ENCODE data around the gene SLIT1.
A peak's percentile ranks its signal among the peaks of the same experiment; 100 is the strongest.

SLIT1 gene

DNA sequence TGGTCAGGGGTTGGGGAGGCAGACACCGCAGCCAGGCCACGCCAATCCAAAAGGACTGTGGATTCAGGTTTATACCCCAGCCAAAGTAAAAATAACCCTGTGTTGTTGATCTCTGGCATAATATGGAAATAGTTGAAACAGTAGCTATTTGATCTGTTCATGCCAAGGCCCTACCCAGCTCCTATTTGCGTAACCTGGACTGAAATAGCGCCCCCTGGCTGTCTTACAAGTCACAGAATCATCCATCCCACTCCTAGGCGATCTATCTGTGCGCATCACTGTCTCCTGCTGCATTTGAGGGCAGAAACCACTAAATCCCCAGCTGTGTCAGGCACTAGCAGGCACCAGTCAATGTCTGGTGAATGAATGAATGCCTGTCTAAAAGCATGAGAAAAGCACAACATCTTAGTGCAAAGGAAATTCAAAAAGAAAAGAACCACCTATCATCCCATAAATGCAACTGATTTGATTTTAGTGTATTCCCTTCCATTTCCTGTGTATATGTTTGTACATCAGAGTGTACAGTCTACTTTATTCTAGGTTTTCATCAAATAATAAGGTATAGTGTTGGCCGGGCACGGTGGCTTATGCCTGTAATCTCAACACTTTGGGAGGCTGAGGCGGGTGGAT is 160.0 kb downstream of the SLIT1 start:
- peak in 34 of 51 donors; percentile 5 to 76 (median 40) for DNase-seq

DNA sequence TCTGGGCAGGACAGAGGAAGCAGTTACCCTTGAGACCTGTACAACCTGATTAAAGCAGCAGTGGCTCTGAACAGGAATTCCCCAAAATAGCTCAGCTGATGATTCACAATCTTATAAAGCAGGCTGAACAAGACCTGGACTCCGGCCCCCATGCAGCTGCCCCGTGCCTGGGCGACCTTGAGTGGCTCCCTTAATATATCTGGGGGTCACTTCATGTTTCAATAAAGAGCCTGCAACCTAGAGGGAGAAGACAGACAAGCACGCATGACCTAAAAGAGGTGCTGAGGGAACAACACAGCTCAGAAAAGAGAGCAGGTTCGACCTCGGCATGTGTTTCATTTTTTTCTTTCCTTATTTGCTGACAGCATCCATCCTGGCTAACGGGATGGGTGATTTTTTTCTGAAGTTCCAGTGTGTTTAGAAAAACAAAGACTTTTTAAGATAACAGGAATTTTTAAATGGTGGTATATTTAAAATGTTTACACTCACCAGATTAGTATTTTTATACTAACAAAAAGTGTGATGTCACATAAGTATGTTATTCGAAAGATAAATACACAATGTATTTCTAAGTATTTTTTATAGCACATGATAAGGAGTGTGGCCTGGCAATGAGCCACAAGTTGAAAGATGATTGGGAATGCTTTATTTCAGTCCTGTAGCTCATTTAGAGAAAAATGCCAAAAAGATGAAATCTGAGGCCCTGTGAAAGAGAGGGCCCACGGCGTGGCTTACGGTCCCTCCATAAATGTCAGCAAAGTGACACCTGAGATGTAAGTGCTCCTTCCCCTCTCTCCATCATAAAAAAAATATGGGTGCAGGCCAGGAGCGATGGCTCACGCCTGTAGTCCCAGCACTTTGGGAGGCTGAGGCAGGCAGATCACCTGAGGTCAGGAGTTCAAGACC is 161.3 kb downstream of the SLIT1 start:
- DNase-seq: peak in 2 of 51 donors; percentile 11 to 15

DNA sequence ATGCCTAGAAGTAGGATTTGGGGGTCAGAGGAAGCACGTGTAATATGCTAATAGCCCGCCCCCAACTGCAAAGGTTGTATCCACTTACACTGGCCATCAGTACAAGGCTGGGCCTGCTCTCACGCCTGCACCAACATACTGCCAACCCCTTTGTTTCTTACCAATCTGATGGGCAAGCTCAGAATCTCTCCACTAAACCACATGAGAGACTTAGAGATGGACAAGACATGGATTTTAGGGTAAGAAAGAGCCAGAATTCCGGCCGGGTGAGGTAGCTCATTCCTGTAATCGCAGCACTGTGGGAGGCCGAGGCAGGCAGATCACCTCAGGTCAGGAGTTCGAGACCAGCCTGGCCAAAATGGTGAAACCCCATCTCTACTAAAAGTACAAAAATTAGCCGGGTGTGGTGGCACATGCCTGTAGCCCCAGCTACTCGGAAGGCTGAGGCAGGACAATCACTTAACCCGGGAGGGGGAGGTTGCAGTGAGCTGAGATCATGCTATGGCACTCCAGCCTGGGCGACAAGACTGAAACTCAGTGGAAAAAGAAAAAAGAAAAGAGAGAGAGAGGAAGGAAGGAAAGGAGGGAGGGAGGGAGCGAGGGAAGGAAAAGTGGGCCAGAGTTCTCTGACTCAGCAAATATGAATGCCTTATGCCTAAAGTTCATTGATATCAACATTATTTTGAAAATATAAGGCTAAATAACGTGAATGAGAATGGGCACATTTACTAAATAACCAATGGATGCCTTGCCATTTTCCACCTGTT is 162.2 kb downstream of the SLIT1 start:
- DNase-seq: no peak

DNA sequence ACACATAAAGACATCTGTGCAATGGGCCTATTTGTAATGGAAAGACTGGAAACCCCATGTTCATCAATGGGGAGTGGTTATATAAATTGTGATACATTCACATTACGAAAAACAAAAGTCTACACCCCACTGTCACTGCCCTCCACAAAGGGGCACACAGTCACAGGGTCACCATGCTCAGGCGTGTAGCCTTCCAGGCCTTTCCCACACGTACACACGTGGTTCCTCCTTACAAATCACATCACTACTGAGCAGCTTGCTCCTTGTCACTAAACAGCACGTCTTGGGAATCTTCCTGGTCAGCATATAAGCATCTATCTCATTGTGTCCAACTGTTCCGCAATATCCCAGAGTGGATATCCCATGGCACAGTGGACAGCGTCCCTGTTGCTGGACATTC is 163.1 kb downstream of the SLIT1 start:
- DNase-seq: peak in 1 of 51 donors; percentile 6

DNA sequence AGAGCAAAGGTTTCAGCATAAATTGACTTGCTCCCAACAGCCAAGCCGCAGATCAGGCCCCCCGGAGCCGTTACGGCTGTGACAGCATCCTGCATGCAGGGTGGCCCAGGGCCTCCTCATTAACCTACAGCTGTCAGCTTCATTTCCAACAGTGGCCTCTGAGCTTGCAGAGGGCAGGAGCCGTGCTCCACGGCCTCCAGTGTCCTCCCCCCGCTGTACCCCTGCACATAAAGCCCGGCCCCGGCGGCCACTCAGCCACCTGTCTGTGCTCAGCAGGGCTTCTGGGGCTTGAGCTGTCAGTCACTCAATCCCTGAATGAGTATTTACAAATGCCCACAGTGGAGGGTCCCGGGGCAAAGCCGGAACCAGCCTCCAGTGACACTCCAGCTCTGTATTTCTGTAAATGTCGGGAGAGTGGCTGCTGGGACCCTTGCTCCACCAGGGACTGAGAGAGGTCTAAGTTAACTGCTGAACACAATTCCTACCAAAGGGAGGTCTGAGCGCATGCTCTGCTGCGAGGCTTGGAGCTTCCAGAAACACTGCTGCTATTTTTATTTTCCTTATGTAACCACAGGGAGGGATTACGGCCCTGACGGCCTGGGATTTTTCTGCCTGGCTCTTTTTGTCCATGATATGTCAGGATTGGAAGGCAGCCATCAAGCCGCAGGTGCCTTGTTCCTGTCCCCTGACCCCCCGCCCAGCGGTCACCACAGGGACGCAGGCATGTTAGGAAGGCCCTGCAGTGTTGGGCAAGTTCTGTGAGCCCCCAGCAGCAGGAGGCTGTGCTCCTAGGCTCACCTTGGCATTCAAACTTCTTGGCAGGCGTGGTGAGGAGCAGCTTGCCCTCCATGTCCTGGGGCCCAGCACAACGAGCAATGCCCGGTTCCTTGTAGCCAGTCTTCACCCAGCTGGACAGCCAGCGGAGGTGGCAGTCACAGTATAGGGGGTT is 165.0 kb downstream of the SLIT1 start:
- peak in 15 of 51 donors; percentile 9 to 36 (median 27) for DNase-seq

DNA sequence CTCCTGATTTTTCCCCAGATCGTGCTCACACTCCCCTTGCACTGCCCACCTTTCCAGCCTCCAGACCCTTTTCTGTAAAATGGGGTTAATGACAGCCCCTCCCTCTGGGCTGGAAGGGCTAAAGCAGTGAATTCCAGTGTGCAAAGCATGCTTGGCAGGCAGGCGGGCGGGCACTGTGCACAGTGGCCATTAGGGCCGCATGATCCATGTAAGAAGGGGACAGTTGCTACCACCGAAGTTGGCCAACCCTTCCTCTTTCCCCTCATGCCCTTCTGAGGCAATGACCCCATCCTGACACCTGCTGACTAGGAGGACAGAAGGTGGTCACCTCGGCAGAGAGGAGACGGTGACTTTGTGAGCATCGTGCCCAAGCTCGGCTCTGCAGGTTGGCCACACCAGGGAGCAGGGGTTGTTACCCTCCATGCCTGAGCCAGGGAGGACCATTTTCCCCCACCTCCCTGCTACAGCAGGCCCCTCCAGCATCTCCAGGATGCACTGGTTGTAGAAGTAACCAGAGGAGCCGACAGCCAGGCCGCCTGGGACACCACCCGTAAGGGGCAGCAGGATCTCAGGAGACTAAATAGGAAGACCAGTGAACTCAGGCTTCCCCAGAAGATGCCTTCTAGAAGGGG is 166.4 kb downstream of the SLIT1 start:
- no peak for DNase-seq

DNA sequence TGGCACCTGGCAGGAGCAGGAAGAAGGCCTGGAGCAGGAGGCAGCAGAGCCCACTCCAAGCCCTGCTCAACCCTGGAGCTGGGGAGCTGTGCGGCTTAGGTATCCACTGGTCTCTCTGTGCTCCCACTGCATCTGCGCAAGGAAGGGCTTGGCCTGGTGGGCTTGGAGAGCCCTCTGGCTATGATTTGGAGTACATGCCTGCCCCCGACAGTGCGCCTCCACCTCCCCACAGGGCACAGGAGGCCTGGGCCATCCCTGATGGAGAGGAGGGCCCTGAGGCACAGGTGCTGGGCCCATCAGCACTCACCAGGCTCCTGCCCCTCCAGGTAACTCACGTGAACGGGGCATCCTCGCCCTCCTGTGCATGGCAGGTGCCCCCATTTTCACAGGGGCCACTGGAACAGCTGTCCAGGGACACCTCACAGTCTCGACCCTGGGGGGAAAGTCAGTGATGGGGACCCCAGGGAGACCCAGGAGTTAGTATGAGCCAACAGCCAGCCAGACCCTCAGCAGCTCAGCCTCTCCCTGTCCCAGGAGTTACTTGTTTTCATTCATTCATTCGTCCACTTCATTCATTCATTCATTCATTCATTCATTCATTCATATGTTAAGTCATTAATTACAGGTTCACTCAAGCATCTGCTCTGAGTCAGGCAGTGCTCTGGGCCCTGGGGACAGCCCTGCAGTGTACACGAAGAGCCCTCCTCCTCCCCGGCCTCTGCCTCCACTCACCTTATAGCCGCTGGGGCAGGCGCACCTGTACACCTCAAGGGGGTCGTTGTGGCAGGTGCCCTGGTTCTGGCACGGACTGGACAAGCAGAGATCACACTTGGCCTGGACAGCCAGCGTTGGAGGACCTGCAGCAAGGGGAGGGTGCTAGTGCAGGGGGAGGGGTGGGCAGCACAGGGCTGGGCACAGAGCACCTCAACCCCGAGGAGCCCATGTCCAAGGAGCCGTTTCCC is 167.2 kb downstream of the SLIT1 start:
- DNase-seq: no peak

DNA sequence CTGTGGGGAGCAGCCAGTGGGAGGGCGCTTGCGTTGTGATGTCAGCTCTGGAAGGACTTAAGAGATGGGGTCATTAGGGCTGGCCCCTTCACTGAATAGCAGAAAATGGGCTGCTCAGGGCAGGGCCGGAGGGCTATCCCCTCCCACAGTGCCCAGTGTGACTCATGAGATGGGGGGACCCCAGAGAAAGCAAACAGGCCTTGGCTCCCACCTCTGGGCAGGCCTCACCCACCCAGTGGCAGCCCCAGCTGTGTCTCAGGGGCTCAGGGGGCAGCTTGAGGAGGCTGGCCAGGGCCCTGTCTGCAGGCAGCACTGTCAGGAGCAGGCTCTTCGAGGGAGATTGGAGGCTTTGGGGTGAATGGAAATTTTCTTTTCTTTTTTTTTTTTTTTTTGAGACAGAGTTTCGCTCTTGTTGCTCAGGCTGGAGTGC is 168.3 kb downstream of the SLIT1 start:
- DNase-seq: no peak

DNA sequence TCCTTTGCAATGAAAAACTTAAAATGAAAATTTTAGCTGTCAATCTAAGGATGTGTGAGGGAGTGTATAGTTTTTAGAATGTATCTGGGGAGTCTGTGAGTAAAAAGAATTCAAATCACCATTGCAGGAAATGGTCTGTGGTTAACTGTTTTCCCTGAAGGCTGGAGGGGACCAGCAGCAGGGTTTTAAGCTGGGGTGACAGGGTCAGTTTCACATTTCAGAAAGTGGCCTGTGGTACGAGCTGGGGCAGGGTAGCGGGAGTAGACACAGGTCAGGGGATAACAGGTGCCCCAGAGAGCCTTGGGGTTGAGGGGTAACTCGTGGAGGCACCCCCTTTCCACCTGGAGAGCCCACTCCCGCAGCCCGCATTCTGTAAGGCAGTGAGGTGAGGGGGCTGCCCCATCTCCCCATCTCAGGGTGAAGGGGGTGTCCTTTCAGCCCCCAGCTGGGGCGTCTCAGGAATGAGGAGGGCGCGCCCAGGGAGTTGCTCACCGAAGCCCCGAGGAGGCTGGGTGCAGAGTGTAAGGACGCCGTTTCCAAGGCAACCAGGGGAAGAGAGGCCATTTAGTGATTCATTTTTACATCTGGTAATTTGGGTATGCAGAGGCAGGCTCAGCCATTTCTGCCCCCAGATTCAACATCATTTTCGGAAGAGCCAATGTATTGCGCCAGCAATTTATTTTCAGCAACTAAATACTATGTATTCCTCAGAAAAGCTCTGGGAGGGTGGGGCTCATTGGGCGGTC is 168.9 kb downstream of the SLIT1 start:
- DNase-seq: peak in 5 of 51 donors; percentile 12 to 40 (median 17)

DNA sequence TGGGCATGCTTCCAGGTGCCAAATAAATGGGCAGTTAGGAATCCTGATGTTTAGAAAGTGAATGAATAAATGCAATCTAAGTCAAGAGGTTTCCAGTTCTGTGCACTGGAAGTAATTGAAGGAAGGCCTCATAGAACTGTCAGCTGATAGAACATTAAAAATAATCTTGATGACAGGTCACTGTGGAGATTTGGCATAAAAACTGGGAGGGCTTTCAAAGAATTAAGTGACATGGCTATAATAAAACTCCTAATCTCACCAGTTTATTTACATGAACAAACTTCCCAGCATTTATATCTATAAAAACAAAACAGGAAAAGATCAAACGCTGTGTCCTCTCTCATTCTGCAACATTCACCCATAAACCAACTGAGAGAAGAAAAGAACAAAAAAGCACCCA is 170.5 kb downstream of the SLIT1 start:
- DNase-seq: no peak

DNA sequence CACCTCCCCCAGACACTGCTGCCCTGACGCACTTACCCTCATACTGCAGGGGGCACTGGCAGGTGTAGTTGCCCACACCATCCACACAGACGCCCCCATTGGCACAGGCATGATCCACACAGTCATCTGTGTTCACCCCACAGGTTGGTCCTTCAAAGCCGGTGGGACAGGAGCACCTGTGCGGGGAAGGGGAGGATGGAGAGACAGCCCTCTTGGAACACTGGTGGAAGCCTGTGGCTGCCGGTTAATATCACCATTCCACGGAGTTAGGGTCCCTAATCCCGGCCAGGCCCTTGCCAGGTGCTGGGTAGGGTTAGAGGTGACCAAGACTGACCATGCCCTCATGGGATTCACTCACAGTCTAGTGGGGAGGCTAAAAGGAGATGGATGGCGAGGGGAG is 171.8 kb downstream of the SLIT1 start:
- DNase-seq: no peak

DNA sequence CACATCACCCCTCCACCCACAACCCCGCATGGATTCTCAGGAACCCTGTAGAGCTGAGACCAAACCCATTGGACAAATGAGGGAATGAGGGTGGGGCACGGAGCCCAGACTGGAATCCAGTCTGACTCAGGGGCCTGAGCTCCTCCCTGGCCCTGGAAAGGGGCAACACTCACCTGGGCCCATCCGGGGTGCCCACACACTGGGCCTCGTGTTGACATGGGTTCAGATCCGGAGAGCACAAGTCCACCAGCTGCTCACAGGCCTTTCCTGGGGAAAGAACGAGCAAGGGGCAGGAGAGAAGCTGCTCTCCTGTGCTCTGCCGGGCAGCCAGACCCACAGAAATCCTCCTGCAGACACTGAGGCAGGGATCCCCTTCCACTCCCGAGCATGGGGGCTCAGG is 172.2 kb downstream of the SLIT1 start:
- no peak for DNase-seq

DNA sequence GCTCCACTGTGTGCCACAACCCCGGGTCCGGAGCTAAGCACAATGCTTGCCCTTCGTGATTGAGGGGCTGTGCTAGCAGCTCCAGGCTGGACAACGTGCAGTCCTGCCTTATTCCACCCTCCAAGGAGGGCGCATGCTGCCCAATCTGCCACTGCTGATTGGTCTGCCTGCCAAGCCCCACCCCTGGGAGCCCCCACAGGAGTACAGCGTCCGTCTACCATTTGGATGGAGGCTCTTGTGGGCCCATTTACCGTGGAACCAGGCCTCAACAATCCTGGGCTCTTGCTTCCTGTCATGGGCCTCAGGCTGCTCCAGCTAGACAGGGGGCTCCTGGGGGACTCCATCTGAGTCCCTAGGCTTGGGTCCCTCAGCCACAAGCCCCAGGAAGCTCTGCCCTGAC is 173.3 kb downstream of the SLIT1 start:
- no peak for DNase-seq

DNA sequence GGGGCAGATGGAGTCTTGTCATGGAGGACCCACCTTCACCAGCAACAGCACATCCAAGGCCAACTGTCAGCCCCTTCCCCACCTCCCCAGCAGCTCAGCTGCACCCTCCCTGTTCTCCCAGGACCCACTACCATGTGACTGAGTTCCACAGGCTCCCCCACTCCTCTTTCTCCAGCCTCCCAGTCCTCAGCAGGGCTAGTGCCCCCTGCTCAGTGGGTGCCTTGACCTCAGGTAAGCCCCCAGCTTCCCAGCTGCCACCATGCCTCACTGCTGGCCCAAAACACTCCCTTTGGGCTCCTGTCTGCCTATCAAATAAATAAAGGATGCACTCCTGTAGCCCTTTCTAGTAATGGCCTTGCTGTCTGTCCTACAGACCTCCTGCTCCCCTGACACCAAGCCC is 174.4 kb downstream of the SLIT1 start:
- DNase-seq: no peak

DNA sequence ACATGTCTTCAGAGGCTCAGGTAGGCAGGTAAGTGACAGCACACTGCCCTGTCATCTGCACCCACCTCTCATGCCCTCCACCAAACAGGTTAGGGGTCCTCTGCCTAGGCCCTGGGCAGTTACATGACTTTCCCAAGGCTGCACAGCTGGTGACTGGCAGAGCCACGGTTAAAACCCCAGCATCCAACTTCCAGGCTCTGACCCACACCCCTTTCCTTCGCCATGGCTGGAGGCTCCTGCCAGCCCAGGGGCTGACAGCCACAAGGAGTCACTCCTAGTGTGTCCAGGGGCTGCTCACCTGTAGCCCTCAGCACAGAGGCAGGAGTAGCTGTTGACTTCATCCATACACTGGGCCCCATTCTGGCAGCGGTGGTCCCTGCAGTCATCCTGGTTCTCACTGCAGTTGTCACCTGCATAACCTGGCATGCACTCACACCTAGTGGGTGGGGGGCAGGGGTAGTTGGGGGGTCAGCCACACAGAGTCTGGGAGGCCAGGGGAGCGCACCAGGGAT is 175.0 kb downstream of the SLIT1 start:
- DNase-seq: no peak

DNA sequence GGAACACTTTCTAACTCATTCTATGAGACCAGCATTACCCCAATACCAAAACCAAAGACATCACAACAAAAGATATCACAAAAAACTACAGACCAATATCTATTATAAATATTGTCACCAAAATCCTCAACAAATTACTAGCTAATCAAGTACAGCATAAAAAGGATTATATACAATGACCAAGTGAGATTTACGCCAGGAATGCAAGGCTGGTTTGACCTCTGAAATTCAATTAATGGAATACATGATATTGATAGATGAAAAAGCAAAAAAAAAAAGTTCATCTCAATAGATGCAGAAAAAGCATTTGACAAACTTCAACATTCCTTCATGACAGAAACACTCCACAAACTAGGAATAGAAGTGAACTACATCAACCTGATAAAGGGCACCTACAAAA is 178.3 kb downstream of the SLIT1 start:
- no peak for DNase-seq

DNA sequence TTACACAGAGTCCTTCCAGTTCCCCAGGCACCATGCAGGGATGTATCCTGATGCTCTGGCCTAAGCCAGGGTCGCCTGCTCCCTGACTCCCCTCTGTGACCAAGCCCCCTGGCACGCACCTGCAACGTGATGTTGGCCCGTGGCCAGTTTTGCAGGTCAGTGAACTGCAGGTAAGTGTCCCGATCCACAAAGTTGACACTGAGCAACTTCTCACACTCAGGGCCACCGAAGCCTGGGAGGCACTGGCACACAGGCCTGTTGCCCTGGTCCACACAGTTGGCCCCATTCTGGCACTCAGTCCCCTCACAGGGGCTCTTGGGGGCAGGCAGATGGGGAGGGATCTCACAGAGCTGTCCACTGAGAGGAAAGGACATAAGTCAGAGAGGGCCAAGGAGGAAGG is 179.4 kb downstream of the SLIT1 start:
- no peak for DNase-seq

DNA sequence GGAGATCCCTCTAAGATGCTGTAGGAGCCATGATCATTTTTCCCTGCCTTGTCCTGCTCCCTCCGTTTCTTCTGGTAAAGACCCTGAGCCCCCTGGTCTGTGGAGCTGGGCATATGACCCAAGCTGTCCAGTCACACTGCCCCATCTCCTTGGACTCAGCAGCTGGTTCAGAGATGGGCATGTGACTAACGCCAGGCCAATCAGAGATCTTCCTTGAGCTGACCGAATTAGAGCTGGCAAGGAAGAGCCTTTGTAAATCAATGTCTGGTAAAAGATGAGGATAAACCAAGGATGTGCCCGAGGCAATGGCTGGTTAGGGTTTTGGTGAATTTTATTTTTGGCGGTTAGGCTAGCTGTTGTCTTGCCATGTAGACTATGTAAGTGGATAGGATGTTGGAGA is 180.4 kb downstream of the SLIT1 start:
- no peak for DNase-seq
